ENCODE data around the gene NPTXR.

Gene NPTXR

GRCh38 chr22:38831166-38831945 lies 12.5 kb downstream of the NPTXR start:
- DNase-seq (ENCODE audit: low read depth), result peak; percentile 78

- DNase-seq (ENCODE audit: low read depth), result no peak
Measured at GRCh38 chr22:38830845-38831108, 13.1 kb downstream of the NPTXR start.

GRCh38 chr22:38830026-38830844 lies 13.6 kb downstream of the NPTXR start:
- no peak for DNase-seq (ENCODE audit: low read depth)

GRCh38 chr22:38829485-38829884 lies 14.3 kb downstream of the NPTXR start:
- no peak for DNase-seq (ENCODE audit: low read depth)

GRCh38 chr22:38828616-38829205 lies 15.1 kb downstream of the NPTXR start:
- DNase-seq (ENCODE audit: low read depth), result no peak

- DNase-seq (ENCODE audit: low read depth), result no peak
Measured at GRCh38 chr22:38828191-38828590, 15.6 kb downstream of the NPTXR start.

- DNase-seq (ENCODE audit: low read depth), result no peak
Measured at GRCh38 chr22:38827510-38827909, 16.3 kb downstream of the NPTXR start.

- DNase-seq (ENCODE audit: low read depth), result no peak
Measured at GRCh38 chr22:38826801-38827200, 17.0 kb downstream of the NPTXR start.

- no peak for DNase-seq (ENCODE audit: low read depth)
Measured at GRCh38 chr22:38826386-38826785, 17.4 kb downstream of the NPTXR start.

GRCh38 chr22:38824585-38824984 lies 19.2 kb downstream of the NPTXR start:
- DNase-seq (ENCODE audit: low read depth), result peak; percentile 81

- no peak for DNase-seq (ENCODE audit: low read depth)
Measured at GRCh38 chr22:38823637-38824036, 20.2 kb downstream of the NPTXR start.

GRCh38 chr22:38823076-38823475 lies 20.8 kb downstream of the NPTXR start:
- no peak for DNase-seq (ENCODE audit: low read depth)

GRCh38 chr22:38820020-38820419 lies 23.8 kb downstream of the NPTXR start:
- no peak for DNase-seq (ENCODE audit: low read depth)

GRCh38 chr22:38819387-38819940 lies 24.4 kb downstream of the NPTXR start:
- DNase-seq (ENCODE audit: low read depth), result no peak

GRCh38 chr22:38817196-38817595 lies 26.6 kb downstream of the NPTXR start:
- DNase-seq (ENCODE audit: low read depth), result no peak

- no peak for DNase-seq (ENCODE audit: low read depth)
Measured at GRCh38 chr22:38815842-38816241, 28.0 kb downstream of the NPTXR start.

- no peak for DNase-seq (ENCODE audit: low read depth)
Measured at GRCh38 chr22:38811241-38811640, 32.6 kb downstream of the NPTXR start.

- peak; percentile 12 for DNase-seq (ENCODE audit: low read depth)
Measured at GRCh38 chr22:38805041-38805593, 38.7 kb downstream of the NPTXR start.

- DNase-seq (ENCODE audit: low read depth), result peak; percentile 99
Measured at GRCh38 chr22:38802671-38803121, 41.1 kb downstream of the NPTXR start.

GRCh38 chr22:38799265-38800002 lies 44.4 kb downstream of the NPTXR start:
- peak; percentile 69 for DNase-seq (ENCODE audit: low read depth)

GRCh38 chr22:38798496-38798895 lies 45.3 kb downstream of the NPTXR start:
- DNase-seq (ENCODE audit: low read depth), result no peak

Measured in EH (cell line).